PFSK-1 (cell line): ENCODE results near the gene CGN.

Experiments
- FOXP2 ChIP-seq: optimal IDR thresholded peaks from 2 replicates; pipeline ENCODE3; 2011; ENCODE audit warnings: borderline replicate concordance, control low read depth, inconsistent platforms; ENCODE audit not compliant: insufficient read depth; ENCODE audit errors: extremely low read length, extremely low read depth
- POLR2AphosphoS5 ChIP-seq: IDR thresholded peaks from 2 replicates; pipeline ENCODE4 v1.6.1; 2012; ENCODE audit warnings: low read depth, mild to moderate bottlenecking, control low read depth, low read length, moderate library complexity
- SIN3A ChIP-seq: IDR thresholded peaks from 2 replicates; pipeline ENCODE4 v1.6.1; 2012; ENCODE audit warnings: mild to moderate bottlenecking, low read length, moderate library complexity, borderline replicate concordance; ENCODE audit not compliant: insufficient read depth
- TAF1 ChIP-seq: IDR thresholded peaks from 2 replicates; pipeline ENCODE4 v1.6.1; 2012; ENCODE audit warnings: low read length, control low read depth, borderline replicate concordance; ENCODE audit not compliant: insufficient read depth
- TF ChIP-seq, protein P1 (sequence below), 2 experiments: IDR thresholded peaks; 2 replicates each; pipeline versions ENCODE4 v1.6.1 to v1.8.0; 2011 to 2012; ENCODE audit warnings: low read depth in 2 of 2, low read length in 2 of 2, control low read depth in 1 of 2, inconsistent platforms in 1 of 2, mild to moderate bottlenecking in 1 of 2, moderate library complexity in 1 of 2; ENCODE audit not compliant: insufficient read depth in 1 of 2

The CGN gene

GRCh38 chr1:151585622-151586021 is 74.4 kb downstream of the CGN start:
- TF ChIP-seq, protein P1, sequence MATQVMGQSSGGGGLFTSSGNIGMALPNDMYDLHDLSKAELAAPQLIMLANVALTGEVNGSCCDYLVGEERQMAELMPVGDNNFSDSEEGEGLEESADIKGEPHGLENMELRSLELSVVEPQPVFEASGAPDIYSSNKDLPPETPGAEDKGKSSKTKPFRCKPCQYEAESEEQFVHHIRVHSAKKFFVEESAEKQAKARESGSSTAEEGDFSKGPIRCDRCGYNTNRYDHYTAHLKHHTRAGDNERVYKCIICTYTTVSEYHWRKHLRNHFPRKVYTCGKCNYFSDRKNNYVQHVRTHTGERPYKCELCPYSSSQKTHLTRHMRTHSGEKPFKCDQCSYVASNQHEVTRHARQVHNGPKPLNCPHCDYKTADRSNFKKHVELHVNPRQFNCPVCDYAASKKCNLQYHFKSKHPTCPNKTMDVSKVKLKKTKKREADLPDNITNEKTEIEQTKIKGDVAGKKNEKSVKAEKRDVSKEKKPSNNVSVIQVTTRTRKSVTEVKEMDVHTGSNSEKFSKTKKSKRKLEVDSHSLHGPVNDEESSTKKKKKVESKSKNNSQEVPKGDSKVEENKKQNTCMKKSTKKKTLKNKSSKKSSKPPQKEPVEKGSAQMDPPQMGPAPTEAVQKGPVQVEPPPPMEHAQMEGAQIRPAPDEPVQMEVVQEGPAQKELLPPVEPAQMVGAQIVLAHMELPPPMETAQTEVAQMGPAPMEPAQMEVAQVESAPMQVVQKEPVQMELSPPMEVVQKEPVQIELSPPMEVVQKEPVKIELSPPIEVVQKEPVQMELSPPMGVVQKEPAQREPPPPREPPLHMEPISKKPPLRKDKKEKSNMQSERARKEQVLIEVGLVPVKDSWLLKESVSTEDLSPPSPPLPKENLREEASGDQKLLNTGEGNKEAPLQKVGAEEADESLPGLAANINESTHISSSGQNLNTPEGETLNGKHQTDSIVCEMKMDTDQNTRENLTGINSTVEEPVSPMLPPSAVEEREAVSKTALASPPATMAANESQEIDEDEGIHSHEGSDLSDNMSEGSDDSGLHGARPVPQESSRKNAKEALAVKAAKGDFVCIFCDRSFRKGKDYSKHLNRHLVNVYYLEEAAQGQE (IDR thresholded peaks at IDR 0.05; ENCODE audit: insufficient read depth in 1 of 2, low read depth in 2 of 2, low read length in 2 of 2), result no peak
- TF ChIP-seq SIN3A (no peak), TAF1 (no peak), POLR2AphosphoS5 (no peak), FOXP2 (no peak)
